Stimulated activated CD8-positive, alpha-beta memory T cell treated with anti-CD3 and anti-CD28 coated beads, Interleukin-4, amount 100 ng/mL, for 1 hour (primary cell): Measurements from ENCODE around the gene LRRC36.
"Not testable (repeated sequence)": the region's sequence is repeated elsewhere in the genome, so short reads cannot be mapped to it uniquely, and the experiment has no call there.

ENCODE experiments used
- DNase-seq, 2 donors: peaks; one replicate each; pipeline ENCODE4 v3.0.0-alpha.2; 2020; ENCODE audit warnings: low read depth in 2 of 2, low spot score in 1 of 2

The LRRC36 gene

DNA sequence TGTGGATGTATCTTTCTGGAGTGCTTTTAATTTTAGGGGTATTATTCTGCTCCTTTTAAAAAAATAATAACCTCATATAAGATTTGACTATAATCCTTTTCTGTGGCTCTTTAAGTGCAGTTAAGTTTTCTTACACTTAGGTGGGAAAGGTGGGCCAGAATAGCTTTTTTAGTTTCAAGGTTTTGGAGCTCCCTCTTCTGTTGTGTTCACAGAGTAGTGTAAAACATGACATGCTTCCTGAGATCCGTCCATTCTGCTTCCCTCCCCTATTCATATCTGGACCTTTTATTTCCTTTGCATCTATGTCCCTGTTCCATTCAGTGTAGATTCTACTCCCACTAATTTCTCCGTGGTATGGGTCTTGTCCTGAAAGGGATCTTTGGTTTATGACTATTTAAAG, 12.8 kb downstream of the LRRC36 start:
- DNase-seq: no peak

- no peak for DNase-seq
These were observed 14.6 kb downstream of the LRRC36 start for GRCh38 chr16:67341250-67341649.

DNA sequence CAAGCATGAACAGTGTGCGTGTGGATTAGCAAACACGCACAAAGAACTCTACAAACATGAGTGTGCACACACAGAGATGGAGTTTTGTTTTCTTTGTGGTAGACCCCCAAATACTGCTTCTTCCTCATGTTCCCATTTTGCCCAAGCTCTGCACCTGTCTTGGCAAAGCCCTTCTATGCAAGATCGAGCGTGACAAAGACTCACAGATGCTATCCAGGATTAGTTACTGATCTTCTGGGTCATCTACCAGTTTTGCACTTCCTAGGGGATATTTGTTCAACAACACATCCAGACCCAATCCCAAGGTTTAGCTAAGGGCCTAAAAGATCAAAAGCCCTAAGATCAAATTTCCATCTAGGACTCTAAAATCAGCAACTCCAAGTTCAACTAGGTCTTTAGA, 16.0 kb downstream of the LRRC36 start:
- no peak for DNase-seq

DNA sequence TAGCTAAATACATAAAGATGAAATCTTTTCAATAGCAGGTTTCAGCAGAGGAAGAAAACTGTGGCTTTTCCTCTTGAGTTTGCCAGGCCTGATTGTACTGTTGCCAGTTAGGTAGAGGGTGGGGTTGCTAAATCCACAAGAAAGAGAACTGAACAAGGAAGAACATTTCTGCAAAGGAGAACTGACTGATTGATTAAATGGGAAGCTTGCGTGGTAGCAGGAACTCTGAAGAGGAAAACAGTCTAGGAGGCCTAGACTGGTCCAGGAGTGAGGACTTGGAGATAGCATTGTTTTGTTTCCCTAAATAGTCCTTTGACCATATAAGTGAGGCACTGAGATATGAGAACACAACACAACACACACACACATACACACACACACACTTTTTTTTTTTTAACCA, 18.8 kb downstream of the LRRC36 start:
- DNase-seq: no peak

DNA sequence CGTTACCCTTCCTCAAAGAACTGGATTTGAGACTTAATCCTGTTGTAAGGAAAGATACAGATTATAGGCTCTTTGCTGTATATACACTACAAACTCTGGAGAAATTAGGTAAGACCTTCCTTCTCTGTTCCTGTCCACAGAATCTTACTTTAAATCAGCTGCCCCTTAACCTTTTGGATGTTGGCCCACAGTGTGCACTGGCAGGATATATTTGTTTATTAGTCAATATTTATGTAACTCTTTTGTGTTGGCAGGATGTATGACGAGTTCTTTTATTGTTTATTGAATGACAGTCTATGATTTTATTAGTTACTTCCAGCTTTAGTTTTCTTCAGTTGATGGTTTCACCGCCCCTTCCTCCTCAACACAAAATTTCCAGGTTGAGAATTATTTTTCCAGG, 19.7 kb downstream of the LRRC36 start:
- DNase-seq: no peak

DNA sequence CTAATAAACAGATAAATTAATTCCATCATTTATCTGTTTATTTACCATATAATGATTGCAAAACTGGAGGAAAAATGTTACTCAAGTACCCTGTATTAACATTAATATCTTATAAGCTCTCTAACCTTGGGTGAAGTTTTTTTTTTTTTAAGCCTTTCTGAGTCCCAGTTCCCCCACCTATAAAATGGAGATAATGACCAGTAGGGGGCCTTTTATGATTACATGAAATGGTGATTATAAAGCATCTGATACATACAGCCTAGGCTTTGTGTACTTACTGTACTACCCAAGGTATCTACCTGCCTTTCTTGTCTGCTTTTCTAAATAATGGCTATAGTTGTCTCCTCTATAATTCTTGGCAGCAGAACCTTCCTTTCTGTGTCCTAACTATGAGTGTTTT, 22.6 kb downstream of the LRRC36 start:
- no peak for DNase-seq

DNA sequence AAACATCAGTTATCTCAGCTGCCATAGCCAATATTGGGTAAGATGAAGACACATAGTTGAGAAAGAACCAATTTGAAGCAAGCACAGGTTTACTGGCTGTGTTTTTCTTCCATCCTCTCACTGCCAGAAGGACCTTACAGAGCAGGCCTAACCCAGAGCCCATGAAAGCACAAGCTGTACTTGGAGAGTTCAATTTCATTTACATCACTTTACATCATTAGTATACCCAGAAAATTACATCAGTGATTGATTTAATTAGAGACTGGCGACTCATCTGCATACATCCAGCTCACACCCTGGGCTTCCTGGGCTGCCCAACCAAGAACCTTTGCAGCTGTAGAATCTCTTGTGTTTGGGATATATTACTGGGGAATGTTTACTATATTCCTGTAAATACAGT, 23.7 kb downstream of the LRRC36 start:
- DNase-seq: no peak

DNA sequence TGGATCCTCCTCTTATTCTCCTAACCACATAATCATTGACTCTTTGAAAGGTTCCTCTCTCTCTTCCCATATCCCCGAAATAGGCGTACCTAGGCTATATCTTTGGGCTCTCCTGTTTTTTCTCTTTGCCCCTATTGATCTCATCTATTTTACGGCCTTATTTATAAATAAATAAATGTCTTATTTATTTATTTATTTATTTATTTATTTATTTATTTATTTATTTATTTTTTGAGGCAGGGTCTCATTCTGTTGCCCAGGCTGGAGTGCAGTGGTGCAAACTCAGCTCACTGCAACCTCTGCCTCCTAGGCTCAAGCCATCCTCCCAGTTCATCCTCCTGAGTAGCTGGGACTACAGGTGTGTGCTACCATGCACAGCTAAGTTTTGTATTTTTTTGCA, 25.8 kb downstream of the LRRC36 start:
- DNase-seq: not testable (repeated sequence)

DNA sequence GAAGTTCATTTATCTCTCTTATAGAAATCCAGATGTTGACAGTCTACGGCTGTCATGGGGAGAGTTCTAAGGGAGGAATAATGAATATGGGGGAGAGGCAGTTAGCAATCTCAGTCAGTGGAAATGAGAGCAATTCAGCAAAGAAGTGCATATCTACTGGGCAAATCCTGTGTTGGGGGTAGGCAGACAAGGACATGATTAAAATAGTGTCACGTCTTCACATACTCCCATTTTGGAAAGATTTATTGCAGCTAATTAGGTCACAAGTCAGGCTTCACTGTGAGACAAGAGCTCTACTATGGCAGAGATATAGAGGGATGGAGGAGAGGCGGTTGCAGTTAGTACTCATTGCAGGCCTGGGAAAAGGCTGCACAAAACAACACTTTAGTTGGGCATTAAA, 29.8 kb downstream of the LRRC36 start:
- no peak for DNase-seq

DNA sequence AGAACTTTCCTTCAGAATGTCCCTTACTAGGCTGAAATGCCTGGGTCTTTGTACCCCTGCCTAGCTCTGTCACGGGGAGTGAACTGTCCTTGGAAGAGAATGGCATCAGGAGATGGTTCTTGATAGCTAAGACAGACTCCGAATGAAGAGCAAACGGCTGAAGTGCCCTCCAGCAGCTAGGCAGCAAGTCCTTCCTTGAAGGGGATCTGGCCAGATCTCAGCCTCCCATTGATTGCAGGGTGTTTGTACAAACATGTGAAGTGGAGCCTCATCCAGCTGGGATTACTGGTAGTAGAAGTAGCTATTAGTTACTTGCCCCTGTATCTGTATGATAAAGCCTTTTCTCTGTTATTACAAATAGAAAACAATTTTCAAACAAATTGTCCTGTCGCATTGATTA, 30.9 kb downstream of the LRRC36 start:
- DNase-seq: no peak

- not testable (repeated sequence) for DNase-seq
These were observed 33.1 kb downstream of the LRRC36 start for GRCh38 chr16:67359540-67360269.

- no peak for DNase-seq
These were observed 34.4 kb downstream of the LRRC36 start for GRCh38 chr16:67361038-67361437.

DNA sequence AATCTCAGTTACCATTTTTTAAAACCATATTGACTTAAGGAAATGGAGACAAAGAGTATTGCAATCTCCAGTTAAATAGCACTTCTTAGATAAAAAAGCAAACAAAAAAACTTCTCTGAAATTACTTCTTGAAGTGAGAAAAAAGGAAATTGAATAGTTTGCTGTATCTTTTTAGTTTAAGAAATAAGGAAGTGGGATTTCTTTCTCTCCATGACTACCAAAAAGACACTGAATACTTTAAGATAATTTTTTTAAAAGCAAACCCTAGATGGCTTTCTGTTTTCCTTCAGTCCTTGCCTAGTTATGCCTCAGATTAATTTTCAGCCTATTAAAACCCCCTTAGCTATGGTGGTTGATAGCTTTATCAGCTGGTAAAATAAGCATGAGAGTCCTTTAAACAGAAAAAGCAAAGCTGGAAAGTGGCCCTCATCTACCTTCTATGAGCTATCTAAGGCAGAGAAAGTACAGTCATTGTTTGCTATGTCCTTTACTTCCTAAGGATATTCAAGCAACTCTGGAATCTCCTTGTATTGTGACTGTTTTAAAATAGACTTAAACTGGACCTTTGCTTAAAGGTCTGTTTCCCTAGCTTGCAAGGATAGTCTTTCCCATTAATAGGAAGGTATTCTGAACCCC, 38.1 kb downstream of the LRRC36 start:
- DNase-seq: no peak

DNA sequence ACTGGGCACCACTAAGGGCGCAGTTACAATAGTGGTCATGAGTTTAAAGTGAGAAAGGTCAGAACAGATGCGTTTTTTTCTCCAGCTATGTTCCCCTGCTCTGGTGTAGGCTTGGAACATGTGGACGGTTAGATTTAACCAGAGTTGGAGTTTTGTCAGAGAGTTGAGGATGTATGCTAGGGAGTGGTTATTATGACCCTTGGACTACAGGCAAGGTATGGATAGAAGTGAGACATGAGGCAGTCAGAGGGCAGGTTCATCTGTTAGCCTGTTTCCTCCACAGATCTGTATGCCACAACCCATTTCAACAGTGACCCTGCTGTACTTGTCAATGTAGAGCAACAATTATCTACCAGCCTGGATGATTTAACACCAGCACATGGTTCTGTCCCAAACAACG, 44.0 kb downstream of the LRRC36 start:
- no peak for DNase-seq

DNA sequence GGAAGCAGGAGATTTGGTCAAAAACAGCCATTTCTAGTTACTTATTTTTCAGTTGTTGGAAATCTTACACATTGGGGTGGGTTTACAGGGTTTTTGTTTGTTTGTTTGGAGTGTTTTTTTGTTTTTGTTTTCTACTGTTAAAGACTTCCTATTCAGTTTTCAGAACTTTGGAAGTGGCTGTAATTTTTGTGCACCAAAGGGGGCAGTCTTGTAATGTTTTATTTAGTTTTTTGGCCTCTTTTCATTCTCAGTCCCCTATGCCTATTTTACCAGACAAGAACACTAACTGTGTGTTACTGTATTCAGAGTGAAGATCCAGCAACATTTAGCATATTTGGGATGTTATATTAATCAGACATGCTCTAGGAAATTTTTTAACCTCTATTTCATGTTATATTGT, 46.0 kb downstream of the LRRC36 start:
- no peak for DNase-seq

DNA sequence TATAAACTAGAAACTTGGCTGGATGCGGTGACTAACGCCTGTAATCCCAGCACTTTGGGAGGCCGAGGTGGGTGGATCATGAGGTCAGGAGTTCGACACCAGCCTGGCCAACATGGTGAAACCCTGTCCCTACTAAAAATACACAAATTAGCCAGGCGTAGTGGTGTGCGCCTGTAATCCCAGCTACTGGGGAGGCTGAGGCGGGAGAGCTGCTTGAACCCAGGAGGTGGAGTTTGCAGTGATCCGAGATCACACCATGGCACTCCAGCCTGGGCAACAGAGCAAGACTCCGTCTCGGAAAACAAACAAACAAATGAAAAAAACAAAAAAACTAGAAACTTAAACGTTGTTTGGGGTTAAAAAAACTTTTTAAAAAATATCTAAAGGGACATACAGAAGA, 49.4 kb downstream of the LRRC36 start:
- not testable (repeated sequence) for DNase-seq

DNA sequence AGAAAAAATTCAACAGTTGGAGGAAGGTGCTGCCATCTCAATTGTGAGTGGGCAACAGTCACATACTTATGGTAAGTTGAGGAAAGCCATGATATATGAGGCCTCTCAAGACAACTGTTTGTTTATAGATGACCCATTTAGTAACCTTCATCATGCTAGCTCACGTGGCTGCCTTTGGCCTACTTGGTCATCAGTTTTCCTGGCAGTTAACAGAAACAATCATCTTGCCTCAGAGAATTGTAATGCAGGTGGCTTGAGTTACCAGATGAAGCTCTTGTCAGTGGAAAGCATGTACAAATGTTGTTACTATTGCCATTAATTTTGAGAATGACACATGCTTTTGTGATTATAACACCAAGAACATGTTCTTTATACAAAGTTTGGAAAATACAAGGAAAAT, 52.0 kb downstream of the LRRC36 start:
- DNase-seq: no peak

GRCh38 chr16:67383284-67383683, 56.7 kb downstream of the LRRC36 start:
- no peak for DNase-seq

- DNase-seq: no peak
These were observed 58.3 kb downstream of the LRRC36 start for GRCh38 chr16:67384778-67385510.

- no peak for DNase-seq
These were observed 60.3 kb downstream of the LRRC36 start for GRCh38 chr16:67386861-67387455.

DNA sequence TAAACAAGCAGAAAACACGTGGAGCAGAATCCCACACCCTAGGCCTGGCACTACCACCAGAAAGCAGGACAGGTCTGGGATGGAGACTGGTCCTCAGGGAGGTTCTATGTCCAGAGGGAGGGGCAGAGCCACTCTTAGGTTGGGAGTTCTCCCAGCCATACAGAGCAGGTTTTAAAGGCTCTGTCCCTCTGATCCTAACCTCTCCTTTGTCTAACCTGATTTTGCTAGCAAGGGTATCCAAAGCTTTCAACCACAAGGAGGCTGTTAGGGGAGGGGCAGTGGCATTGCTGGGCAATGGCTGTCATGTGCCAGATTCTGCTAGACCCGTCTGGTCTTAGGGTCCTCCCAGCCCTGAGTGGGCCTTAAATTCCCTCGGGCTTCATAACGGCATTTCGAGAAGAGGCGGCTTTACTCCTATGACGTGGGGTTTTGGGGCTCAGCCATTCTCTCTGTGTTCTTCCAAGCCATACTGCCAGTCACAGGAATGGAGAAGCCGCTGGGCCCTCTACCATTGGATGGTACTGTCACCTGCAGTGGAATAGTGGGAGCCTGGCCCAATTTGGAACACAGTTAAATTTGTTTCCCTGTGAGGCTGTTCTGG, 61.0 kb downstream of the LRRC36 start:
- no peak for DNase-seq

- no peak for DNase-seq
These were observed 61.6 kb downstream of the LRRC36 start for GRCh38 chr16:67388191-67388590.
